ENCODE measurements around the gene PPM1N. TPM values are rescaled to one million over a fixed set of nuclear protein-coding genes. Genes with fewer than 3 reads are reported as not detected.

PPM1N gene
- total RNA-seq, 2 donors from 2014 or later: 3.2 to 3.5 TPM

DNA sequence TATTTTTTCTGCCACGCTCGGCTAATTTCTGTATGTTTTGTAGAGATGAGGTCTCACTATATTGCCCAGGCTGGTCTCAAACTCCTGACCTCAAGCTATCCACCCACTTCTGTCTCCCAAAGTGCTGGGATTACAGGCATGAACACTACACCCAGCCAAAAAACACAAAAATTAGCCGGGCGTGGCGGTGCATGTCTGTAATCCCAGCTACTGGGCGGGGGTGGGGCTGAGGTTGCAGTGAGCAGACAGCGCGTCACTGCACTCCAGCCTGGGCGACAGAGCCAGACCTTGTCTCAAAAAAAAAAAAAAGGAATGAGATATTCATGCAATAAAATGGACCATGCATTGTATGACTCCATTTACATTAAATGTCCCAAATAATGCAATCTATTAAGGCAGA lies 41.2 kb downstream of the PPM1N start:
- no peaks in the 10 kb centered on the region for H3K4me1 Mint-ChIP-seq
- no peak overlapping the region for H3K4me3 Mint-ChIP-seq
- 98% methylated on average over 9 of the region's 9 CpGs; no CpG with 5 or more reads in 1 of the 2 experiments for WGBS, 2 experiments (ENCODE audit: insufficient coverage in 1 of 2, insufficient read length in 1 of 2)
- Histone ChIP-seq H3K4me3 (ENCODE audit: low read length) (no peak overlapping the region), H3K27me3 (ENCODE audit: control insufficient read depth, insufficient read depth, low read length, poor library complexity, severe bottlenecking) (no peaks in the 10 kb centered on the region), H3K27ac (ENCODE audit: low read depth, low read length) (no peak overlapping the region), H3K36me3 (ENCODE audit: control insufficient read depth, insufficient read depth, low read length) (no peaks in the 10 kb centered on the region), H3K4me1 (ENCODE audit: control insufficient read depth, insufficient read depth, low read length) (no peaks in the 10 kb centered on the region), H3K9ac (ENCODE audit: extremely low read depth, low read length, poor library complexity, severe bottlenecking) (no peak overlapping the region), H3K9me3 (ENCODE audit: control insufficient read depth, low read length) (no peaks in the 10 kb centered on the region)
- no peaks in the 10 kb centered on the region for H3K36me3 Mint-ChIP-seq (ENCODE audit: low read depth)
- H3K27me3 Mint-ChIP-seq (ENCODE audit: insufficient read depth): peaks cover 3% of the 10 kb centered on the region
- no peak overlapping the region for H3K27ac Mint-ChIP-seq
- H3K9me3 Mint-ChIP-seq: no peaks in the 10 kb centered on the region
- TF ChIP-seq, protein P1, sequence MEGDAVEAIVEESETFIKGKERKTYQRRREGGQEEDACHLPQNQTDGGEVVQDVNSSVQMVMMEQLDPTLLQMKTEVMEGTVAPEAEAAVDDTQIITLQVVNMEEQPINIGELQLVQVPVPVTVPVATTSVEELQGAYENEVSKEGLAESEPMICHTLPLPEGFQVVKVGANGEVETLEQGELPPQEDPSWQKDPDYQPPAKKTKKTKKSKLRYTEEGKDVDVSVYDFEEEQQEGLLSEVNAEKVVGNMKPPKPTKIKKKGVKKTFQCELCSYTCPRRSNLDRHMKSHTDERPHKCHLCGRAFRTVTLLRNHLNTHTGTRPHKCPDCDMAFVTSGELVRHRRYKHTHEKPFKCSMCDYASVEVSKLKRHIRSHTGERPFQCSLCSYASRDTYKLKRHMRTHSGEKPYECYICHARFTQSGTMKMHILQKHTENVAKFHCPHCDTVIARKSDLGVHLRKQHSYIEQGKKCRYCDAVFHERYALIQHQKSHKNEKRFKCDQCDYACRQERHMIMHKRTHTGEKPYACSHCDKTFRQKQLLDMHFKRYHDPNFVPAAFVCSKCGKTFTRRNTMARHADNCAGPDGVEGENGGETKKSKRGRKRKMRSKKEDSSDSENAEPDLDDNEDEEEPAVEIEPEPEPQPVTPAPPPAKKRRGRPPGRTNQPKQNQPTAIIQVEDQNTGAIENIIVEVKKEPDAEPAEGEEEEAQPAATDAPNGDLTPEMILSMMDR (conservative IDR thresholded peaks at IDR 0.05): no peak
- no peak for DNase-seq

DNA sequence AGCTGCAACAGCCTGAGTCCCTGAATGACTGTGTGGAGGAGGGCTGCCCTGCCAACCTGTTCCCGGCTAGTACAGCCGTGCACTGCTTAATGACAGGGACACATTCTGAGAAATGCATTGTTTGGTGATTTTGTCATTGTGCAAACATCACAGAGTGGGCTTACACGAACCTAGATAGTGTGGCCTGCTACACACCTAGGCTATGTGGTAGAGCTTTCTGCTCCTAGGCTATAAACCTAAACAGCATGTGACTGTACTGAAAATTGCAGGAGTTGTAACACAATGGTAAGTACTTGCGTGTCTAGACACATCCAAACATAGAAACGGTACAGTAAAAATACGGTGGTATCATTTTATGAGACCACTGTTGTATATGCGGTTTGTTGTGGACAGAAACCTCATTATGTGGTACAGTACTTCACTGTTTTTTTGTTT lies 44.0 kb downstream of the PPM1N start:
- H3K4me1 ChIP-seq (ENCODE audit: control insufficient read depth, insufficient read depth, low read length): no peaks in the 10 kb centered on the region
- H3K9ac ChIP-seq (ENCODE audit: extremely low read depth, low read length, poor library complexity, severe bottlenecking): no peak overlapping the region
- Mint-ChIP-seq H3K4me1 (no peaks in the 10 kb centered on the region), H3K36me3 (ENCODE audit: low read depth) (no peaks in the 10 kb centered on the region), H3K9me3 (no peaks in the 10 kb centered on the region), H3K27ac (no peak overlapping the region), H3K4me3 (no peak overlapping the region), H3K27me3 (ENCODE audit: insufficient read depth) (peaks cover 3% of the 10 kb centered on the region)
- no peak overlapping the region for H3K4me3 ChIP-seq (ENCODE audit: low read length)
- no peaks in the 10 kb centered on the region for H3K36me3 ChIP-seq (ENCODE audit: control insufficient read depth, insufficient read depth, low read length)
- TF ChIP-seq, protein P1 (conservative IDR thresholded peaks at IDR 0.05): no peak
- WGBS, 2 experiments (ENCODE audit: insufficient coverage in 1 of 2, insufficient read length in 1 of 2): 95 to 96% methylated on average over 7 of the region's 7 CpGs
- H3K27me3 ChIP-seq (ENCODE audit: control insufficient read depth, insufficient read depth, low read length, poor library complexity, severe bottlenecking): no peaks in the 10 kb centered on the region
- H3K9me3 ChIP-seq (ENCODE audit: control insufficient read depth, low read length): no peaks in the 10 kb centered on the region
- DNase-seq: no peak
- H3K27ac ChIP-seq (ENCODE audit: low read depth, low read length): no peak overlapping the region

DNA sequence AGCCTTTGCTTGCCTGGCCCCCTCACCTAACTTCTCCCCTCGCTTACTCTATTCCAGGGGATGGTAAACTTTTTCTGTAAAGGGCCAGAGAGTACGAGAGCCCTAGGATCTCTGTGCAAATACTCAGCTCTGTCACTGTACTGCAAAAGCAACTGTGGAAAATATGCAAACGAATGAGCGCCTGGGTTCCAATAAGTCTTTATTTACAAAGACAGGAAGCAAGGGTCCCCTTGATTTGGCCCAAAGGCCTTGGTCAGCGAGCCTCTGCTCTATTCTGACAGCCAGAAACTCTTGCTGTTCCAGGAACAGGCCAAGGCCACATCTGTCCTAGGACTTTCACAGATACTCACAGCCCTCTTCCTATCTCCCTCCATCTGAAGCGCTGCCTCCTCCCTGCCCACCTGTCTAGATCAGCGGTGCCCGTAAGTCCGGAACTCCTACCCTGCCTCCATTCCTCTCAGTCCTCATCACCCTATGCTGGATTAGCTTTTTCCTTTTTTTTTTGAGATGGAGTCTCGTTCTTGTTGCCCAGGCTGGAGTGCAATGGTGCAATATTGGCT lies 49.0 kb downstream of the PPM1N start:
- H3K9ac ChIP-seq (ENCODE audit: extremely low read depth, low read length, poor library complexity, severe bottlenecking): no peak overlapping the region
- DNase-seq: no peak
- no peaks in the 10 kb centered on the region for H3K4me1 Mint-ChIP-seq
- H3K36me3 Mint-ChIP-seq (ENCODE audit: low read depth): peaks cover 6% of the 10 kb centered on the region
- H3K27me3 Mint-ChIP-seq (ENCODE audit: insufficient read depth): no peaks in the 10 kb centered on the region
- no peaks in the 10 kb centered on the region for H3K36me3 ChIP-seq (ENCODE audit: control insufficient read depth, insufficient read depth, low read length)
- WGBS, 2 experiments (ENCODE audit: insufficient coverage in 1 of 2, insufficient read length in 1 of 2): 90 to 93% methylated on average over 9 to 10 of the region's 10 CpGs
- H3K4me1 ChIP-seq (ENCODE audit: control insufficient read depth, insufficient read depth, low read length): no peaks in the 10 kb centered on the region
- H3K9me3 Mint-ChIP-seq: peaks cover 3% of the 10 kb centered on the region
- H3K27me3 ChIP-seq (ENCODE audit: control insufficient read depth, insufficient read depth, low read length, poor library complexity, severe bottlenecking): no peaks in the 10 kb centered on the region
- H3K27ac Mint-ChIP-seq: no peak overlapping the region
- TF ChIP-seq, protein P1 (conservative IDR thresholded peaks at IDR 0.05): no peak
- no peak overlapping the region for H3K4me3 ChIP-seq (ENCODE audit: low read length)
- no peak overlapping the region for H3K4me3 Mint-ChIP-seq
- no peak overlapping the region for H3K27ac ChIP-seq (ENCODE audit: low read depth, low read length)
- H3K9me3 ChIP-seq (ENCODE audit: control insufficient read depth, low read length): no peaks in the 10 kb centered on the region

All from endodermal cell (in vitro differentiated cells).